Renal cortical epithelial cell (primary cell): Measurements from ENCODE around the gene FGF1. TPM values are rescaled to one million over a fixed set of nuclear protein-coding genes. Genes with fewer than 3 reads are reported as not detected.

Experiments
- DNase-seq: peaks from one replicate; pipeline ENCODE4 v3.0.0-alpha.2; 2011; ENCODE audit warnings: low read depth
- total RNA-seq: library from RNA; depleted of rRNA; stranded (reverse); fragments of >200 nt; gene quantifications from 2 replicates; pipeline ENCODE4 v1.2.3, GENCODE V29; 2014

FGF1 gene
- total RNA-seq, 1 donor from 2014 or later, result 0.15 TPM

- peak; percentile 44 for DNase-seq
Observed at GRCh38 chr5:142697356-142698255, 11.7 kb upstream of the FGF1 start.

- no peak for DNase-seq
Observed at GRCh38 chr5:142696379-142696778, 10.5 kb upstream of the FGF1 start.

GRCh38 chr5:142694092-142694856 lies 8.4 kb upstream of the FGF1 start:
- DNase-seq, result no peak

GRCh38 chr5:142692321-142692894 lies 6.5 kb upstream of the FGF1 start:
- DNase-seq, result no peak

GRCh38 chr5:142690667-142691066 lies 4.8 kb upstream of the FGF1 start:
- no peak for DNase-seq

- DNase-seq, result no peak
Observed at GRCh38 chr5:142689081-142689480, 3.2 kb upstream of the FGF1 start.

GRCh38 chr5:142688281-142688989 lies 2.5 kb upstream of the FGF1 start:
- DNase-seq, result no peak

- no peak for DNase-seq
Observed at GRCh38 chr5:142686968-142687367, 1.1 kb upstream of the FGF1 start.

- DNase-seq, result peak; percentile 33
Observed at GRCh38 chr5:142686210-142686734, 382 bp upstream of the FGF1 start.

- no peak for DNase-seq
Observed at GRCh38 chr5:142684508-142685041, 1.3 kb downstream of the FGF1 start.

GRCh38 chr5:142683881-142684505 lies 1.9 kb downstream of the FGF1 start:
- no peak for DNase-seq

- DNase-seq, result no peak
Observed at GRCh38 chr5:142683116-142683515, 2.8 kb downstream of the FGF1 start.

GRCh38 chr5:142680605-142681259 lies 5.2 kb downstream of the FGF1 start:
- peak; percentile 90 for DNase-seq

GRCh38 chr5:142679744-142680143 lies 6.1 kb downstream of the FGF1 start:
- no peak for DNase-seq

- no peak for DNase-seq
Observed at GRCh38 chr5:142678529-142678928, 7.4 kb downstream of the FGF1 start.

GRCh38 chr5:142677198-142677597 lies 8.7 kb downstream of the FGF1 start:
- no peak for DNase-seq

GRCh38 chr5:142676318-142676717 lies 9.6 kb downstream of the FGF1 start:
- no peak for DNase-seq

GRCh38 chr5:142674531-142675469 lies 11.1 kb downstream of the FGF1 start:
- peak; percentile 65 for DNase-seq

GRCh38 chr5:142671801-142672200 lies 14.1 kb downstream of the FGF1 start:
- peak; percentile 86 for DNase-seq
